Gastroesophageal sphincter (tissue), 4 donors: ENCODE results near the gene IPO9. TPM values are rescaled to one million over a fixed set of nuclear protein-coding genes. Genes with fewer than 3 reads are reported as not detected.

ENCODE experiments used
- ATAC-seq: fragments of 150-250 bp; one replicate; pipeline ENCODE4 v1.9.1; 2016; ENCODE audit warnings: mild to moderate bottlenecking, moderate library complexity
- H3K27ac ChIP-seq, 4 donors: fragments of 200-600 bp; sonication (generic) in 3 of 4; 1 replicate in 3 of 4; 2 replicates in 1 of 4; pipeline ENCODE4 v1.5.1; 2016 to 2019
- H3K27me3 ChIP-seq: fragments of 200-600 bp; sonication (generic); one replicate; pipeline ENCODE4 v1.5.1; 2019
- H3K36me3 ChIP-seq, 2 donors: fragments of 200-600 bp; sonication (generic); one replicate each; pipeline ENCODE4 v1.5.1; 2019; ENCODE audit warnings: control low read depth in 1 of 2
- H3K4me1 ChIP-seq, 3 donors: fragments of 200-600 bp; sonication (generic); 1 replicate in 2 of 3; 2 replicates in 1 of 3; pipeline ENCODE4 v1.5.1; 2016 to 2019; ENCODE audit warnings: control low read depth in 2 of 3
- H3K4me3 ChIP-seq, 2 donors: fragments of 200-600 bp; sonication (generic); one replicate each; pipeline ENCODE4 v1.5.1; 2019; ENCODE audit warnings: mild to moderate bottlenecking in 1 of 2, moderate library complexity in 1 of 2
- H3K9me3 ChIP-seq, 3 donors: fragments of 200-600 bp; sonication (generic); one replicate each; pipeline ENCODE4 v1.5.1; 2017 to 2019; ENCODE audit warnings: control low read depth in 2 of 3
- CTCF ChIP-seq, 4 experiments: fragments of 200-600 bp in 2 of 4; fragments of 450-650 bp in 2 of 4; sonication (generic) in 1 of 4; IDR thresholded peaks; one replicate each; pipeline ENCODE4 v1.5.1; 2017 to 2019; ENCODE audit warnings: antibody characterized with exemption in 4 of 4, mild to moderate bottlenecking in 2 of 4, moderate library complexity in 2 of 4
- EP300 ChIP-seq: sonication (generic); formaldehyde crosslinking; IDR thresholded peaks from one replicate; pipeline ENCODE4 v1.6.1; 2017; ENCODE audit warnings: antibody characterized with exemption, mild to moderate bottlenecking
- POLR2A ChIP-seq, 2 donors: fragments of 450-650 bp; IDR thresholded peaks; one replicate each; pipeline ENCODE4 v1.6.1; 2017; ENCODE audit warnings: antibody characterized with exemption in 2 of 2, mild to moderate bottlenecking in 2 of 2, moderate library complexity in 1 of 2
- POLR2AphosphoS5 ChIP-seq: sonication (generic); formaldehyde crosslinking; IDR thresholded peaks from one replicate; pipeline ENCODE4 v1.6.1; 2017; ENCODE audit warnings: antibody characterized with exemption
- whole genome bisulfite sequencing, 2 donors: methylation state at CpG; one replicate each; pipeline ENCODE4 v1.1.5; 2018; ENCODE audit warnings: low coverage in 1 of 2; 5-methylcytosine and 5-hydroxymethylcytosine counted together
- total RNA-seq, 4 donors: library from RNA; depleted of rRNA; stranded (reverse); fragments of >200 nt; gene quantifications; one replicate each; pipeline ENCODE4 v1.1.0, GENCODE V29; 2016

IPO9 gene
- total RNA-seq, 4 donors from 2014 or later, result 21.6 to 30.7 (median 26.5) TPM

GRCh38 chr1:201825245-201825644 lies 3.7 kb upstream of the IPO9 start:
- TF ChIP-seq POLR2AphosphoS5 (no peak), CTCF (IDR thresholded peaks at IDR 0.05) (no peak), EP300 (no peak), POLR2A (IDR thresholded peaks at IDR 0.05) (no peak)
- 45% methylated on average over 1 to 3 of the region's 3 CpGs for WGBS, 2 donors
- no peaks in the 10 kb centered on the region for H3K9me3 ChIP-seq
- H3K36me3 ChIP-seq, result peaks cover 0 to 18% of the 10 kb centered on the region in 2 donors
- no peak overlapping the region for H3K27ac ChIP-seq
- ATAC-seq, result no peak
- no peaks in the 10 kb centered on the region for H3K27me3 ChIP-seq
- H3K4me1 ChIP-seq, result peaks cover 7 to 18% (median 13%) of the 10 kb centered on the region in 3 donors
- H3K4me3 ChIP-seq, result no peak overlapping the region

- Histone ChIP-seq H3K4me3 (no peak overlapping the region), H3K36me3 (peaks cover 0 to 4% of the 10 kb centered on the region in 2 donors), H3K4me1 (peaks cover 7 to 34% (median 19%) of the 10 kb centered on the region in 3 donors), H3K27ac (no peak overlapping the region), H3K27me3 (no peaks in the 10 kb centered on the region), H3K9me3 (no peaks in the 10 kb centered on the region)
- TF ChIP-seq POLR2A (IDR thresholded peaks at IDR 0.05) (no peak), CTCF (IDR thresholded peaks at IDR 0.05) (no peak)
- ATAC-seq, result no peak
- 56 to 57% methylated on average over 3 of the region's 4 CpGs for WGBS, 2 donors
Measured at GRCh38 chr1:201826830-201827229, 2.1 kb upstream of the IPO9 start.

- 50 to 92% methylated on average over 1 to 3 of the region's 8 CpGs for WGBS, 2 donors
- Histone ChIP-seq H3K27ac (no peak overlapping the region), H3K4me3 (no peak overlapping the region), H3K9me3 (no peaks in the 10 kb centered on the region), H3K27me3 (no peaks in the 10 kb centered on the region), H3K4me1 (peaks cover 7 to 41% (median 19%) of the 10 kb centered on the region in 3 donors), H3K36me3 (no peaks in the 10 kb centered on the region)
- ATAC-seq, result no peak
- TF ChIP-seq CTCF (IDR thresholded peaks at IDR 0.05) (no peak), EP300 (no peak), POLR2AphosphoS5 (no peak), POLR2A (IDR thresholded peaks at IDR 0.05) (no peak)
Measured at GRCh38 chr1:201827321-201828216, 1.4 kb upstream of the IPO9 start.

GRCh38 chr1:201828217-201828819 lies 639 bp upstream of the IPO9 start:
- Histone ChIP-seq H3K27me3 (no peaks in the 10 kb centered on the region), H3K4me1 (peaks cover 7 to 49% (median 19%) of the 10 kb centered on the region in 3 donors), H3K4me3 (peak overlapping the region in 1 of 2 donors; percentile 93), H3K27ac (no peak overlapping the region), H3K36me3 (no peaks in the 10 kb centered on the region), H3K9me3 (no peaks in the 10 kb centered on the region)
- ATAC-seq, result no peak
- no peak for TF ChIP-seq POLR2AphosphoS5
- TF ChIP-seq POLR2A (IDR thresholded peaks at IDR 0.05), result no peak
- no peak for TF ChIP-seq EP300
- TF ChIP-seq CTCF (IDR thresholded peaks at IDR 0.05), result no peak
- WGBS, 2 donors, result 61 to 76% methylated on average over 9 to 14 of the region's 16 CpGs
